Karpas-422 (cell line): Measurements from ENCODE around the gene LMNA. TPM values are rescaled to one million over a fixed set of nuclear protein-coding genes. Genes with fewer than 3 reads are reported as not detected.
A peak's percentile ranks its signal among the peaks of the same experiment; 100 is the strongest.
"Not testable (repeated sequence)": the region's sequence is repeated elsewhere in the genome, so short reads cannot be mapped to it uniquely, and the experiment has no call there.

Experiments
- DNase-seq: peaks from one replicate; pipeline ENCODE4 v3.0.0-alpha.2; 2015
- H2AFZ ChIP-seq: fragments of 200-600 bp; sonication (generic); 2 replicates; pipeline ENCODE4 v1.6.1; 2014; ENCODE audit warnings: antibody characterized with exemption, low read length, mixed read lengths
- H3K27ac ChIP-seq: fragments of 200-600 bp; sonication (generic); 2 replicates; pipeline ENCODE4 v1.5.1; 2014; ENCODE audit warnings: mild to moderate bottlenecking, low read length, moderate library complexity
- H3K27me3 ChIP-seq: fragments of 200-600 bp; sonication (generic); 2 replicates; pipeline ENCODE4 v1.6.1; 2014; ENCODE audit warnings: low read length, mixed read lengths
- H3K36me3 ChIP-seq: fragments of 200-600 bp; sonication (generic); 2 replicates; pipeline ENCODE4 v1.6.1; 2014; ENCODE audit warnings: low read length, mixed read lengths; ENCODE audit not compliant: insufficient read depth
- H3K4me1 ChIP-seq: fragments of 200-600 bp; sonication (generic); 2 replicates; pipeline ENCODE4 v1.6.1; 2014; ENCODE audit warnings: mild to moderate bottlenecking, low read length, mixed read lengths
- H3K4me2 ChIP-seq: fragments of 200-600 bp; sonication (generic); 2 replicates; pipeline ENCODE4 v1.6.1; 2014; ENCODE audit warnings: low read length, low read depth, mild to moderate bottlenecking; ENCODE audit not compliant: poor library complexity, severe bottlenecking
- H3K4me3 ChIP-seq: fragments of 200-600 bp; sonication (generic); 2 replicates; pipeline ENCODE4 v1.5.1; 2014; ENCODE audit warnings: mild to moderate bottlenecking, antibody characterized with exemption, low read length, mixed read lengths
- H3K79me2 ChIP-seq: fragments of 200-600 bp; sonication (generic); 2 replicates; pipeline ENCODE4 v1.6.1; 2014; ENCODE audit warnings: mild to moderate bottlenecking, low read length, mixed read lengths
- H3K9ac ChIP-seq: fragments of 200-600 bp; sonication (generic); 2 replicates; pipeline ENCODE4 v1.6.0; 2014; ENCODE audit warnings: low read length
- H3K9me2 ChIP-seq: fragments of 200-600 bp; sonication (generic), shearing (Covaris generic); replicated peaks from 2 replicates; pipeline ENCODE4 v1.6.0; 2014; ENCODE audit warnings: mild to moderate bottlenecking, low read length, moderate library complexity; ENCODE audit not compliant: insufficient read depth
- H3K9me3 ChIP-seq: fragments of 300-700, 200-600 bp; sonication (generic); 2 replicates; pipeline ENCODE4 v1.6.1; 2014; ENCODE audit warnings: low read length, mixed read lengths
- H4K20me1 ChIP-seq: fragments of 200-600 bp; sonication (generic); 2 replicates; pipeline ENCODE4 v1.6.1; 2014; ENCODE audit warnings: mild to moderate bottlenecking, antibody characterized with exemption, low read length, low read depth; ENCODE audit not compliant: insufficient read depth
- total RNA-seq: library from RNA; depleted of rRNA; stranded (reverse); fragments of >200 nt; shearing (Covaris generic); gene quantifications from 2 replicates; pipeline ENCODE4 v1.2.3, GENCODE V29; 2014; ENCODE audit warnings: low replicate concordance

Gene LMNA
- total RNA-seq, 1 experiment from 2014 or later: 27.5 TPM

- H3K4me3 ChIP-seq, H3K79me2 ChIP-seq, H3K36me3 ChIP-seq, H3K9me2 ChIP-seq, H4K20me1 ChIP-seq, H2AFZ ChIP-seq, H3K9me3 ChIP-seq, H3K27me3 ChIP-seq, H3K27ac ChIP-seq, DNase-seq: not testable (repeated sequence)
- peaks cover 23% of the 10 kb centered on the region for H3K4me1 ChIP-seq
- H3K9ac ChIP-seq: 0 out of 2 replicates have a peak overlapping the region, but pooled peaks have one; percentile 37
- H3K4me2 ChIP-seq: peak overlapping the region; percentile 87
Observed at GRCh38 chr1:156125544-156125943, 11.0 kb downstream of the LMNA start.

- peaks cover 23% of the 10 kb centered on the region for H3K4me1 ChIP-seq
- H3K79me2 ChIP-seq: no peaks in the 10 kb centered on the region
Observed at GRCh38 chr1:156126043-156126629, 11.6 kb downstream of the LMNA start.

DNA sequence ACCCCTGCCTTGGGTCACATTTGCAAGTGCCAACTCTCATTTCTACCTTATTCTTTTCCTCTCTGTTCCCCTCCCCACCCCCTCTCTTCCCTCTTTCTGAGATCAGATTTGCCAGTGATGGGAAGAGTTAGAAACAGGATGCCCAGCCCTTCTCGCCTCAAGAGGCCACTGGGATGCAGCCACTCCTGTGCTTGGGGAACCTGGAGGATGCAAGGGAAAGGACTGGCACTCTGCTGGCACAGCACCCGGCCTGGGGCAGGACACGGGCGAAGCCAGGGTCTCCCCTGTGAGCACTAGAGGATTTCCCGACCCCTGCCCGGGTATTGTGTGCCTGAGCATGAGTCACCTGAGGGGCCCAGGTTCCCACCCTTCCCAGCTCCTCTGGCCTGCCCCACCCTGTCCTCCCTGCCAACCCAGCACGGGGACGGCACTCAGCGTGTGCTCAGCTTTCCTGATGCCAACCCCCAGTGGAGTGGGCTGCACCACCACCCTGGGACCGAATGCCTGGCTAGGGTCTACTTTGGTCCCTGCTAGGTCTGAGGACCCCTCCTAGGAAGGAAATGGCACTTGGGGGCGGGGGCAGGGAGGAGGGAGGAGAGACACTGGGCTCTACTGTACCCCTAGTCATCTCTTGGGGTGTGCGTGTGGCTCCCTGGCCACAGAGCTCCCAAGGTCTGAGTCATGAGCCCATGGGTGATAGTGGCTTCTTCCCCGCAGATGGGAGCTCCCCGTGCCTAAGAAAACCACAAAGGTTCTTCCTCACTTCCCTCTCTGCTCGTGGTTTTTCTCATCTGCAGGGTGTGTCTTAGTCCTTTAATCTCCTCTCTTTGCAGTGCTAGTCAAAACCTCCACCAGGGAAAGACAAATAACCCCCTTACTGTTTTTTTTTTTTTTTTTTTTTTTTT lies 12.4 kb downstream of the LMNA start:
- peak; percentile 46 for DNase-seq
- H3K9ac ChIP-seq: peak overlapping the region; percentile 77
- H2AFZ ChIP-seq: peak overlapping the region; percentile 55; the same call in 1 of the 2 replicates
- H3K4me2 ChIP-seq: peak overlapping the region; percentile 87
- no peaks in the 10 kb centered on the region for H3K9me2 ChIP-seq
- H3K4me1 ChIP-seq: peaks cover 23% of the 10 kb centered on the region
- H3K27ac ChIP-seq: no peak overlapping the region
- H3K79me2 ChIP-seq: no peaks in the 10 kb centered on the region
- peak overlapping the region; percentile 75 for H3K4me3 ChIP-seq
- no peaks in the 10 kb centered on the region for H3K9me3 ChIP-seq
- H3K27me3 ChIP-seq: no peaks in the 10 kb centered on the region
- H4K20me1 ChIP-seq: no peaks in the 10 kb centered on the region
- no peaks in the 10 kb centered on the region for H3K36me3 ChIP-seq

More at GRCh38 chr1:156126043-156126629, 11.6 kb downstream of the LMNA start:
- Histone ChIP-seq H3K4me3 (peak overlapping the region; percentile 75), H3K9me3 (no peaks in the 10 kb centered on the region), H3K9me2 (no peaks in the 10 kb centered on the region), H3K9ac (peak overlapping the region; percentile 77), H3K4me2 (peak overlapping the region; percentile 87), H3K27me3 (no peaks in the 10 kb centered on the region), H4K20me1 (no peaks in the 10 kb centered on the region), H3K27ac (no peak overlapping the region), H3K36me3 (no peaks in the 10 kb centered on the region), H2AFZ (peak overlapping the region; percentile 55)
- peak; percentile 87 for DNase-seq

DNA sequence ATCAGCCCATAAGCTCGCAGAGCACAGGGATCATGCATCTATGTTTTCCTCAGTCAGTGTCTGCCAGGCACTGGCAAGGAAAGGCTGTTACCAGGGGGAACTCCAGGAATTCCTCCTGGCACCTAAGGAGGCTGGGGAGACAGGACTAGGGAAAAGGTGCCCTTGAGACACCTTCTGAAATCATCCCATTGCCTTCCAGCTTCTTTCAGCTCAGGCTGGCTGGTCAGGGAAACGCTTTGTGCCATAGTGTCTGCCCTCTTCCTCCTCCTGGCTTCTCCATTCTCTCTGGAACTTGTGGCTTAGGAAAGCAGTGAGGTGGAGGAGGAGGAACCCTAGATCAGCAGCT lies 13.8 kb downstream of the LMNA start:
- no peaks in the 10 kb centered on the region for H4K20me1 ChIP-seq
- H3K27ac ChIP-seq: no peak overlapping the region
- no peaks in the 10 kb centered on the region for H3K79me2 ChIP-seq
- H3K4me3 ChIP-seq: no peak overlapping the region
- 0 out of 2 replicates have a peak overlapping the region, but pooled peaks have one; percentile 13 for H3K9ac ChIP-seq
- no peak overlapping the region for H2AFZ ChIP-seq
- no peaks in the 10 kb centered on the region for H3K9me3 ChIP-seq
- H3K4me2 ChIP-seq: no peak overlapping the region
- H3K27me3 ChIP-seq: no peaks in the 10 kb centered on the region
- no peaks in the 10 kb centered on the region for H3K36me3 ChIP-seq
- peaks cover 23% of the 10 kb centered on the region for H3K4me1 ChIP-seq
- H3K9me2 ChIP-seq: no peaks in the 10 kb centered on the region
- DNase-seq: no peak

DNA sequence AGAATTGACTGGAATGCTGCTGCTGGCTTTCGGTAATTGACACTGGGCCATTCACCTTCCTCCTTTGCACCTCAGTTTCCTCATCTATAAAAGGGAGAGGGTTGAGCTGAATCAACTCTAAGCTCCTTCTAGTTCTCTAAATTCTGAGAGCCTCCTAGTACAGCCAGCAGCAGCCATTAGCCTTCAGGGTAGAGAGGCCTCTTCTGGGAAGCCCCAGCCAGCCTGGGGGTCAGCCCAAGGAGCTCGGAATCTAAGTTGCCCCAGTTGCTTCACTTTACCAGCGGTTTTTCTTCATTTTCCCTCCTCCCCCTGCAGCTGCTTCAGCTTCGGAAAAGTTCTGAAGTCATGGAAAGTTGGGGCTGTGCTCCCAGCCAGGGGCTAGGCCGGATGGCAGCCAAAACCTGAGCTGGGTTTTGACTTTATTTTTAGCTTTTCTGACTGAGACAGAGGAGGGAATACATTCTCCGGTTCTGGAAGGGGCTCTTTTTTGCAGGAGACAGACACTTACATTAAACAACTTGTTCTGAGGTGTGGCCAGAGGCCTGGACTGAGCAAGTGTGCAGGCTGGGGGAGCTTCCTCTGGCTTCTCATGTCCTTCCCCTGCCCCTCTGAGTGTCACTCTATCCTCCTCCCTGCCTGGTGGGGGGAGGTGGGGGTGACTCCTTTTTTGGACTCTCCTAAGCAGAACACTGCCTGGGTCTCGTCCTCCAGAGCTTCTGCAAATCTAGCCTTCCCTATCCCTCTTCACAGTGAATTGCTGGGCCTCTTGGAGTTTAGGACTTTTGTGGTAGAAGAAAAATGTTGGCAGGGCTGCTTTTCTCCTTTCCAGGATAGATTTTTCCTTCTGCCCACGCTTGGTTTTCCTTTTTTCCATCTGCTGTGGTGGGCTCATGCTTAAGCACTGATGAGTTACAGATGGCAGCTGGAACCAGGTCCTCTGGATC lies 14.4 kb downstream of the LMNA start:
- Histone ChIP-seq H3K4me3 (no peak overlapping the region), H3K4me2 (no peak overlapping the region), H3K36me3 (no peaks in the 10 kb centered on the region), H3K4me1 (peaks cover 16% of the 10 kb centered on the region), H3K9me2 (no peaks in the 10 kb centered on the region), H3K9ac (peak overlapping the region; percentile 35), H4K20me1 (no peaks in the 10 kb centered on the region), H2AFZ (no peak overlapping the region), H3K27ac (no peak overlapping the region), H3K9me3 (no peaks in the 10 kb centered on the region), H3K27me3 (no peaks in the 10 kb centered on the region), H3K79me2 (no peaks in the 10 kb centered on the region)
- no peak for DNase-seq

DNA sequence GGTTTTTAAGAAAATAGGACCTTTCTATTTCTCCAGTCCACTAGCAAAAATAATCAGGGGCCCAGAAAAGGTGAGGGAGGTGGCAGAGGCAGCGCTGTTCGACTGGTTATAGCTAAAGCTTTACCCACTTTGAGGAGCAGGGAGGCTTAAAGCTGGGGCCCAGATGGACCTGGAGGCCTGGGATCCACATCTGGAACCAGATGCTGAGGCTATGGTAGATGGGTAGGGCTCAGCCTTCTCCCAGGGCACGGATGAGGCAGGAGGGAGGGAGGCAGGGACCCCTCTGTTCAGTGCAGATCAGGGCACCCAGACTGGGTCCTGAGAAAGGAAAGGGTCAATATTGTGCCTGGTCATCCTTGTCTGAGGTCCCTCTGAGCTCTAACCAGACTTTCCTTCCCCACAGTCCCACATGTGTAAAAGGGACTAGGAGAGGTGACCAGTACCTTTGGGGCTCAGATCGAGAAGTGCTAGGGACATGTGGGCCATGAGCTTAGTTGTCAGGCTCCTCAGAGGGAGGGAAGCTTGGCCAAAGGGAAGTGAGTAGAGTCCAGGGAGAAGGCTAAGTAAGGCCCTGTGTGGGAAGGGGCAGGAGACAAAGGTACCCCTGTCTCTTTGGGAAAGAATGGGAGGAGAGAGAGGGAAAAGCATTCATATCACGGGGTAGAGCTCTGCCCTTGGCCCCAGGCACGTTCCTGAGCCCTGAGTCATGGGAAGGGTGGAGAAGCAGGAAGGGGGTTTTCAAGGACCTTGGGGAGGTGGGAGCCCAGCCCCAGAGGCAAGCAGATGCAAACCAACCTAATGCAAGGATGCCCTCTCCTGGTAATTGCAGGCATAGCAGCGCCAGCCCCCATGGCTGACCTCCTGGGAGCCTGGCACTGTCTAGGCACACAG lies 15.4 kb downstream of the LMNA start:
- Histone ChIP-seq H3K4me1 (peaks cover 14% of the 10 kb centered on the region), H2AFZ (no peak overlapping the region), H3K4me3 (no peak overlapping the region), H3K9me2 (no peaks in the 10 kb centered on the region), H3K27ac (no peak overlapping the region), H3K36me3 (no peaks in the 10 kb centered on the region), H3K9ac (no peak overlapping the region), H3K9me3 (no peaks in the 10 kb centered on the region), H4K20me1 (no peaks in the 10 kb centered on the region), H3K4me2 (no peak overlapping the region), H3K79me2 (no peaks in the 10 kb centered on the region), H3K27me3 (no peaks in the 10 kb centered on the region)
- DNase-seq: peak; percentile 90

GRCh38 chr1:156130578-156130942 lies 16.0 kb downstream of the LMNA start:
- Histone ChIP-seq H3K4me2 (no peak overlapping the region), H2AFZ (no peak overlapping the region), H3K79me2 (no peaks in the 10 kb centered on the region), H3K9ac (no peak overlapping the region), H3K27me3 (no peaks in the 10 kb centered on the region), H3K4me1 (peaks cover 13% of the 10 kb centered on the region), H3K27ac (no peak overlapping the region), H3K4me3 (no peak overlapping the region), H3K9me3 (no peaks in the 10 kb centered on the region), H3K36me3 (no peaks in the 10 kb centered on the region), H3K9me2 (no peaks in the 10 kb centered on the region), H4K20me1 (no peaks in the 10 kb centered on the region)
- DNase-seq: no peak
